Left ventricle myocardium superior (tissue), 1 donor: ENCODE data around the gene DDX31. TPM values are rescaled to one million over a fixed set of nuclear protein-coding genes. Genes with fewer than 3 reads are reported as not detected.

Experiments used
- total RNA-seq: library from RNA; stranded (reverse); fragmentation: NEBNext Ultra II Directional; extraction: Animal tissue kit (Norgen Biotek cat#: 25700); gene quantifications from one replicate; pipeline ENCODE4 v1.2.1, GENCODE V29; 2021
- donor health status: DM: no; HTN: yes; CAD: no; lungs with severe emphysema.

Gene DDX31
- total RNA-seq, 1 donor from 2014 or later: 5.8 TPM

Other genes starting within 250 kb of the DDX31 start
- not detected for gene BARHL1, start 87.4 kb downstream of the DDX31 start, total RNA-seq
- gene GTF3C4, start 481 bp upstream of the DDX31 start, total RNA-seq: 9.9 TPM
- gene AK8, start 208.3 kb upstream of the DDX31 start, total RNA-seq: 0.42 TPM
- 4.4 TPM for gene SPACA9, start 208.9 kb upstream of the DDX31 start, total RNA-seq